NCI-H146 (cell line): ENCODE data around the gene SERPINA12.
"Not testable (repeated sequence)": the region's sequence is repeated elsewhere in the genome, so short reads cannot be mapped to it uniquely, and the experiment has no call there.

Experiments
- DNase-seq: peaks from one replicate; lab custom pipeline; 2025; lab: John Stamatoyannopoulos, UW

SERPINA12 gene

GRCh38 chr14:94536836-94537235, 27.6 kb upstream of the SERPINA12 start:
- no peak for DNase-seq

DNA sequence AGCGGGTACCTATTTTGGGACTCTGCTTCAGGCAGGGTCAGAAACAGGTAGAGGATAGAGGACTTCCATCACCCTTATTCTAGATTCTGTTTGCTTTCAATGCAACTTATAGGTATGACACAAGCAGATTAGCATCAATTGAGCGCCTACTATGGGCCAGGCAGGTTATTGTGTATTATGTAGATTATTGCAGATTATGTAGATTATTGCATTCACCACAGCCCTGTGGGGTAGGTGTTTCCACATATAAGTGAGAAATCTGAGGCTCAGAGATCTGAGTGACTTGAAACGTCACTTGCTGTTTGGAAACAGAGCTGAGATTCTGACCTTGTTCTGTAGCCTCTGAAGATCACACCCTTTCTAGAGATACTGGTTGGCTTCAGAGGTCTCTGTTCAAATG, 26.2 kb upstream of the SERPINA12 start:
- DNase-seq: no peak

- DNase-seq: no peak
Measured at GRCh38 chr14:94532447-94532846, 23.2 kb upstream of the SERPINA12 start.

- no peak for DNase-seq
Measured at GRCh38 chr14:94531187-94531586, 21.9 kb upstream of the SERPINA12 start.

- no peak for DNase-seq
Measured at GRCh38 chr14:94524093-94524492, 14.8 kb upstream of the SERPINA12 start.

DNA sequence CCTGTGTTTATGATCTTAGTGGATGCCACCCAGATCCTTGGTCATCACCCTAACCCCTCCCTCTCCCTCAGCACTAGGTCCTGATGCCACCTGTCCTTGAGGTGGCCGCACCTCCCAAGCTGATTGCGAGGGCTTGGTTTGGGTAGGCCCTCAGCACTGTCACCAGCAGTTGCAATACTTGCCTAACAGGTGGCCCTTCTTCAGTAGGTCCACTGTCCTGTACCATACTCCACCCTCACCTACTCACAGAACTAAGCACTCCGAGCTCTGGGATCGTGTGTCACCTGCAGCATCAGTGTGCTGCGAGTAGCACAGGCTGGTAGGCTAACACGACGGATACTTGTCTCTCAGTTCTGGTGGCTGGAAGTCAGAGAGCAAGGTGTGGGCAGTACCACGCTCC, 14.0 kb upstream of the SERPINA12 start:
- no peak for DNase-seq

- DNase-seq: no peak
Measured at GRCh38 chr14:94522115-94522724, 13.0 kb upstream of the SERPINA12 start.

DNA sequence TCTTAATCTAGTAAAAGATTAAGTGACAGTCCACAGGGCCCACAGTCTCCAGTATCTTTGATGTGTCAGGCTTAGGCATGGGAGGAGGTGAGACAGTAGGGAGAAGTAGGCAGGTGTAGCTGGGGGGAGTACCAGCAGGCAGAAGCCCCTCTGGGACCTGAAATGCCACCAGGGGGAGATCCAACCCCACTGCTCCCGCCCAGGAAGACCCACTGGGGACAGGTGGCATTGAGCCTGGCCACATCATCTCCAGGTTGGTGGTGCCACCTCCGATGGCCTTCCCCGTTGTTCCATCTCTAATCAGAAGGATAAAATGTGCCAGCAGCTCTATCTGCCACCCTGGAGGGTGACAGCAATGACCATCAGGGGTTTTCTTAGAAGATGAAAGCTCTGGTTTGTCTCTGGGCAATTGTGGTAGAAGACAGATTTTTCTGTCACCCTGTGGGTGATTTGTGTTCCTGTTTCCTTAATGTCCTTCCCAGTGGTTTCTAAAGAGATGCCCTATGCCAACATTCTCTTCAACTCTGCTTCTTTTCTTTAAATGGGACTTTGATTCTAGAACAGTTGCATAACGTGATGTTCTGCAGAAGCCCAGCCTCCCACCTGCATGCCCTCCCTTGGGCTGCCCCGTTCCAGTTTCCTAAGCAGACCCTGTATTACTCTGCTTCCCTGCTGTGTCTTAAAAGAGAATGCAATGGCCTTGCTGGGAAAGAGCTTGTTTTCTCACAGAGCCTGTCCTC, 12.3 kb upstream of the SERPINA12 start:
- no peak for DNase-seq

GRCh38 chr14:94517641-94518257, 8.5 kb upstream of the SERPINA12 start:
- no peak for DNase-seq

DNA sequence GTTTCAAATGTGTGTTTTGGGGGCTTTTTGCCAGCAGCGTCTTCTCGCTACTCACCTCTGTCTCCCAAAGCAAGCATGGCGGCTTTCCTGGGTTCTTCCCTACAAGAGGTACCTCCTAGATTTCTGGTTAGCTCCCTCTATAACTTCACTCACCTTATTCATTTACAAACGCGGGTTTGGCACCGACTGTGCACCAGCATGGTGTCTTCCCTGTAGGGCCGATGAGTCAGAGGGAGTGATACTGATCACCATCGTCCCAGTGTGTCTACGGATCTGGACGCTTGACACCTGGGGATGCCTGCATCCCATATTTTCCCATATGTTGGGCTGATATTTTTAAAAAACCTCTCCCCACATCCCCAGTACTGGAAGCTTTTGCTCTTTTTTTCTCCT, 8.0 kb upstream of the SERPINA12 start:
- DNase-seq: no peak

GRCh38 chr14:94515856-94516255, 6.6 kb upstream of the SERPINA12 start:
- DNase-seq: no peak

DNA sequence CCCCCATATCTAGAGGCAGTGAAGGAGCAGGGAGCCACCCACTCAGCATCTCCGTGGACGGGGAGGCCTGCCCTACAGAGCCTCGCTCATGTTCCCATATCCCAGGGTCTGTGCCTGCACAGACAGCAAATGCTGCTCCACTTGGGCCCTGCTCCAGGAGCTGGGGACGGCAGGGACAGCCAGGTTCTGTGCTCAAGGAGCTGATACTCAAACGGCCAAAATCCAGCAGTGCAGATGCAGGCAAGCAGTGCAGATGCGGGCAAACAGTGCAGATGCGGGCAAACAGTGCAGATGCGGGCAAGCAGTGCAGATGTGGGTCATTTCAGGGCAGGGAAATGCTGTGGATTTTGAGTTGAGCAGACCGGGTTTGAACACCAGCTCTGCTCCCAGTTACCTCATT, 6.2 kb upstream of the SERPINA12 start:
- no peak for DNase-seq

GRCh38 chr14:94514351-94514750, 5.1 kb upstream of the SERPINA12 start:
- DNase-seq: no peak

DNA sequence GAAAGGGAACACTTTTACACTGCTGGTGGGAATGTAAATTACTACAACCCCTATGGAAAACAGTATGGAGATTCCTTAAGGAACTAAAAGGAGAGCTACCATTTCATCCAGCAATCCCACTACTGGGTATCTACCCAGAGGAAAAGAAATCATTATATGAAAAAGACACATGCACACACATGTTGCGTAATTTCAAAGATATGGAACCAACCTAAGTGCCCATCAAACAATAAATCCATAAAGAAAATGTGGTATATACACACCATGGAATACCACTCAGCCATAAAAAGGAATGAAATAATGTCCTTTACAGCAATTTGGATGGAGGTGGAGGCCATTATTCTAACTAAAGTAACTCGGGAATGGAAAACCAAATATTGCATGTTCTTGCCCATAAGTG, 1.2 kb upstream of the SERPINA12 start:
- DNase-seq: not testable (repeated sequence)

- DNase-seq: no peak
Measured at GRCh38 chr14:94505641-94506040, 3.6 kb downstream of the SERPINA12 start.

DNA sequence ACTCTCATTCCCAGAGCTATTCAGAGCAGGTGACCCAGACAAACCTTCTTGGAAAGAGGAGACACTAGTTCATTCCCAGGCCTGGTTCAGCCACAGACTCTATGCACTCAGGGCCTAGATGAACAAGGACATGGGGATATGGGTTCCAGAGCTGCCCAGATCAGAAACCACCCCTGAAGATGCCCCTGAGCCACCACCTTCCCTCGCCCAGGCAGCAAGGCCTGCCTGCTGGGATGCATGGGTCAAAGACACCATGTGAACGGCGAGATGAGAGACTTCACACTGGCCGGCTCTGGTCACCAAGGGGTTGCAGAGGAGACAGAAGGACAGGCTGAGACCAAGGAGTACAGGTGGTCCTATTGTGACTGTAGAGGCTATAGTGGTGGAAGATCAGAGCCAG, 4.1 kb downstream of the SERPINA12 start:
- no peak for DNase-seq

GRCh38 chr14:94501588-94502516, 7.4 kb downstream of the SERPINA12 start:
- no peak for DNase-seq

GRCh38 chr14:94500264-94500663, 9.0 kb downstream of the SERPINA12 start:
- no peak for DNase-seq

GRCh38 chr14:94499673-94500072, 9.6 kb downstream of the SERPINA12 start:
- no peak for DNase-seq

DNA sequence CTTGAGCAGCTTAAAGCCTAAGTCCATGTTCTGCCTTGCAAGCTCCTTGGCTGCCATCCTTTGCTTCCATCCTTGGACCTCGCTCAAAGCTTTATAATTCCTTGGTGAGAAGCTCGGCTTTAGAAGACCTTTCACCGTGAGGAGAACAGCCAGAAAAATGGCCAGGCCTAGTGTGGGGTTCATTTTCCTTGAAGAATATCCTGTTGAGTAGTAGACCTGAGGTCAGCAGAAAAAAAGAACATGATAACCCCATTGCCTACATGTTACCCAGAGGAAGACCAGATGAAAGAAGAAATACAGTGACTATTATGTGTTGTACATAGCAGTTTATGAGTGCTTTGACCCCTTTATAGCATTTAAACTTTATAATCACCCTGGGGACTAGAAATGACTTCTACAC, 11.1 kb downstream of the SERPINA12 start:
- no peak for DNase-seq

DNA sequence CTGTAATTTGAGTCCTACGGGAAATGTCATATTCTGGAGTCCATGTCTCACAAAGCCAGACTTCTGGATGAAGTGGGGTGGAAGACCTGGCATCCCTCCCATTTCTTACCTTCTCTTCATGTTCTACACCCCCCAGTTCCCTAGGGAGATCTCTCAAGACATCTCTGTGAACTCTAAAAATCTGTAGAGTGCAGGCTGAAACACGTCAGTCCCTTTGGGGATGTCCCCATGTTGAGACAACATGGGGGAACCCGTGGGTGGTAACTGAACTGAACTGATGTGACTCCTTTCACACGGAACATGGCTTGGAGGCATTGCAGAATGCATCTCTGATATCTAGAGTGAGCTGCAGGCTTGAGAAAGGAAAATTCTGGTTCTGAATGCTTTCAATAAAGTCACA, 15.2 kb downstream of the SERPINA12 start:
- DNase-seq: no peak

DNA sequence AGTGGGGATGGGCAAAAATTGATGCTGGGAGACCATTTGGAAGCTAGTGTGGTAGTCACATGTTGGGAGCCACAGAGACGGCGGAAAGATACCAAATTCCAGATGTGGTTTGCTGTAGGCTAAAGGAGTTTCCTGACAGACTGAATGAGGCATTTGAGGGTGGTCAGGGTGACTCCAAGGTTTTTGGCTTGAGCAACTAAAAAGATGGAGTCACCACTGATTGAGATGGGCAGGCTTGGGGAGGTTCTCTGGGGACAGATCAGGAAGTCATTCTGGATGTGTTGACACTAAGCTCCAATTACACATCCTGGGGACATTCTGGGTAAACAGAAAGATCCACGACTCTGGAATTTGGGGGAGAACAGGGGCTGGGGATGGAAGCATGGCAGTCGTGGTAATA, 17.8 kb downstream of the SERPINA12 start:
- no peak for DNase-seq
